GM21381 (cell line): ENCODE results near the gene SPATA2L.
A peak's percentile ranks its signal among the peaks of the same experiment; 100 is the strongest.

ENCODE experiments used
- ATAC-seq: cut with Tn5 transposase; IDR thresholded peaks from one replicate; pipeline ENCODE4 v1.9.1; 2021; ENCODE audit warnings: mild to moderate bottlenecking, moderate library complexity; ENCODE audit not compliant: unreplicated experiment

The SPATA2L gene

GRCh38 chr16:89658221-89658879 is 43.2 kb downstream of the SPATA2L start:
- no peak for ATAC-seq

DNA sequence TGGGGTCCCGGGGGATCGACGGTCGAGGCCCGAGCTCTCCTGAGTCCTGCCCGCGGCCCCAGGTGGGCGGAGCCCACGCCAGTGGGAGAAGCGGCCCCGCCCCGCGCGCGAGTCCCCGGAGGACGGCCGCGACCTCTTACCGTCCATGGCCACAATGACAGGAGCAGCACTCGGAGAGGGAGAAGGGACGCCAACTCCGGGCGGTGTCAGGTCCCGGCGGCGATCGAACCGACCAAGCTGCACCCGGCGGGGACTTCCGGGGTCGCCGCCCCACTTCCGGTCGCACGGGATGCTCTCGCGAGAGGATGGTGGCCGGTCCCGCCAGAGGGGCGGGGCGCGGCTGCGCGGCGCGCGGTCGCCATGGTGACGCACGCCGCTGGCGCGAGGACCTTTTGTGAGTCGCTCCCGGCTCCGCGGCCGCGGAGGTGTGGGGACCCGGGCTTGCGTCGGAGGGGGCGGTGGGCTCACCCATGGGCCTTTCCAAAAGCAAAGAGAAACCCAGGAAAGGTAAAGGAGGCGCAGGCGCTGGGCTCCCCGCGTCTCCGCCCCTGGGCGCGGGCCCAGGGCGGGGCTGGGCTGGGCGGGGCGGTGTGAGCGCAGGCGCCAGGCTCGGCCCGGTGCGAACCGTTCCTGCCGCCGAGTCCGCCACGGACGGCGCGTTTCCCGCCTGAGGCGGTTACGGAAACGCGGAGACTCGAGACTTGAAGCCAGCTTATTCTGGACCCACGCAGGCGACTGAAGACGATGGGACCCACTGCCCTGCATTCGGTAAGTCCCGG is 43.9 kb downstream of the SPATA2L start, which contains the start of the genes CHMP1A and SPATA33:
CHMP1A (minus strand) TSS at position 267 of the 779 bp plus-strand sequence; CDS start at position 147, 120 bp downstream.
SPATA33 (plus strand) TSS at position 395 of the 779 bp plus-strand sequence; CDS start at position 471, 76 bp downstream.
- peak; percentile 90 for ATAC-seq

- ATAC-seq = no peak
Measured at GRCh38 chr16:89656435-89657121, 44.9 kb downstream of the SPATA2L start.

DNA sequence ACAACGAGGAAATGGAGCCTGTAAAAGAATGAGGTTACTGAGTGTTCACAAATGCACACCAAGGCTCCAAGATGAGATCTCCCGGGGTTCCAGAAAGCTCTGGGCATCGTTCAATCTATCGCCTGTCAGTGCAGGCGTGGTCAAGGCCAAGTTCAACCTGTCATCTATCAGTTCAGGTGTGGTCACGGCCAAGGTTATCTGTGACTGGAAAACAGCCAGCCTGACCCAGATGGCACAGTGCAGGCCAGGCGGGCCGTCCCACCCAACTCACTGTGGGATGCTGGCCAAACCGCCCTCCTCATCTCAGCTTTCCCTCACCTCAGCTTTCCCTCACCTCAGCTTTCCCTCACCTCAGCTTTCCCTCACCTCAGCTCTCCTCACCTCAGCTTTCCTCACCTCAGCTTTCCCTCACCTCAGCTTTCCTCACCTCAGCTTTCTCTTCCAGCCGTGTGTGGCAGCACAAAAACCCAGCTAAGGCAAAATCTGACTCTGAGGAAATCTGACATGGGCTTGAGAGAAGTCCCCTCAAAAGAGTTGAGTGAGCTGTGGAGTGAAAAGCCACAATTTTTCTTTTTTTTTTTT is 46.4 kb downstream of the SPATA2L start:
- ATAC-seq = no peak

- no peak for ATAC-seq
Measured at GRCh38 chr16:89653656-89654295, 47.7 kb downstream of the SPATA2L start.

DNA sequence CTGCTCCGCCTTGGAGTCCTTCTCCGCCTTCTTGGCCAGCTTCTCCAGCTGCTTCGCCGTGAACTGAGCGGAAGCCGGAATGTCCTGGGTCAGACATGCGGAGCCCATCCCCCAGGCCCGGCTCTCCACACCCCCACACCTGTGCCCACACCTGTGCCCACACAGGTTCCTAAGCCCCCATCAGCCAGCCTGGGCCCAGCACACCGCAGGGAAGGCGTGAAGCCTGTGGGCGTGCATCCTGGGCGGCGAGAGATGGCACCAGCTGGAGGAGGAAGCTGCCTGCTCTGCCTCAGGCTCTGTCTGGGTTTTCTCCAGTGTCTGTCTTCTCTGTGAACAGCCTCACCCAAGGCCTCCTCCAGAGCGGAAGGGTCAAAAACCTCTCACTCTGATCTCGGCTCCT is 49.9 kb downstream of the SPATA2L start:
- ATAC-seq = no peak

DNA sequence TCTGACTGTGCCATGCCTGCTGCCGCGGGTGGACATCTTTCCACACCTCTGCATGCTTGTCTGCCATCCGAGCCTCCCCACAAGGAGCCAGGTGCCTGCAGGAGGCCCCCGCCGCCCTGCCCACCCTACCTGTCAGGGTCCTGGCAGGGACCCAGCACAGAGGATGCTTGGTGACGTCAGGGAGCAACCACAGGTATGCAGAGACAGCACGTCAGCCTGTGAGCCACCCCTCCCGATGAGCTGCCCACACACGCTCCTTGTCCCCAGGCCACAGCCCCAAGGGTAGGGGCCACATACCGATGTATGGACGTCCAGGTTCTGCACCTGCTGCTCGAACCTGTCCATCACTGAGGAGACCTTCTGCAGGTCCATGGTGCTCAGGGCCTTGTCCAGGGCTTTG is 54.6 kb downstream of the SPATA2L start:
- ATAC-seq = no peak
